ENCODE measurements around the gene EXD3.

EXD3 gene

GRCh38 chr9:137319739-137320551 is 103.0 kb downstream of the EXD3 start:
- DNase-seq (ENCODE audit: low read depth) = no peak
- TF ChIP-seq CTCF (IDR thresholded peaks at IDR 0.05; ENCODE audit: control insufficient read depth, extremely low read depth, insufficient read depth) = no peak
- H3K4me3 ChIP-seq (ENCODE audit: low read depth, low read length) = no peak overlapping the region

GRCh38 chr9:137319011-137319738 is 103.8 kb downstream of the EXD3 start:
- no peak for DNase-seq (ENCODE audit: low read depth)
- no peak for TF ChIP-seq CTCF (IDR thresholded peaks at IDR 0.05; ENCODE audit: control insufficient read depth, extremely low read depth, insufficient read depth)
- no peak overlapping the region for H3K4me3 ChIP-seq (ENCODE audit: low read depth, low read length)

- no peak for TF ChIP-seq CTCF (IDR thresholded peaks at IDR 0.05; ENCODE audit: control insufficient read depth, extremely low read depth, insufficient read depth)
- DNase-seq (ENCODE audit: low read depth) = no peak
- H3K4me3 ChIP-seq (ENCODE audit: low read depth, low read length) = no peak overlapping the region
Observed at GRCh38 chr9:137318602-137319001, 104.4 kb downstream of the EXD3 start.

GRCh38 chr9:137317718-137318511 is 105.0 kb downstream of the EXD3 start:
- no peak for TF ChIP-seq CTCF (IDR thresholded peaks at IDR 0.05; ENCODE audit: control insufficient read depth, extremely low read depth, insufficient read depth)

GRCh38 chr9:137317021-137317717 is 105.8 kb downstream of the EXD3 start:
- no peak for DNase-seq (ENCODE audit: low read depth)
- TF ChIP-seq CTCF (IDR thresholded peaks at IDR 0.05; ENCODE audit: control insufficient read depth, extremely low read depth, insufficient read depth) = no peak
- H3K4me3 ChIP-seq (ENCODE audit: low read depth, low read length) = no peak overlapping the region

More at GRCh38 chr9:137317718-137318511, 105.0 kb downstream of the EXD3 start:
- no peak for DNase-seq (ENCODE audit: low read depth)
- H3K4me3 ChIP-seq (ENCODE audit: low read depth, low read length) = no peak overlapping the region
